GM19238 (cell line): Measurements from ENCODE around the gene CNTNAP2.

ENCODE experiments used
- DNase-seq: peaks from one replicate; pipeline ENCODE4 v3.0.0; 2011; ENCODE audit warnings: low spot score; ENCODE audit not compliant: insufficient read length

The CNTNAP2 gene

GRCh38 chr7:146414373-146414772, 297.8 kb downstream of the CNTNAP2 start:
- no peak for DNase-seq

- DNase-seq, result no peak
These were observed 298.3 kb downstream of the CNTNAP2 start for GRCh38 chr7:146414937-146415336.

GRCh38 chr7:146417176-146417575, 300.6 kb downstream of the CNTNAP2 start:
- no peak for DNase-seq

- DNase-seq, result no peak
These were observed 306.8 kb downstream of the CNTNAP2 start for GRCh38 chr7:146423446-146423845.

- DNase-seq, result no peak
These were observed 307.5 kb downstream of the CNTNAP2 start for GRCh38 chr7:146424084-146424483.

GRCh38 chr7:146433501-146433900, 316.9 kb downstream of the CNTNAP2 start:
- DNase-seq, result no peak

- no peak for DNase-seq
These were observed 326.5 kb downstream of the CNTNAP2 start for GRCh38 chr7:146443102-146443501.

- DNase-seq, result no peak
These were observed 333.0 kb downstream of the CNTNAP2 start for GRCh38 chr7:146449625-146450024.

GRCh38 chr7:146455091-146455655, 338.6 kb downstream of the CNTNAP2 start:
- DNase-seq, result no peak

GRCh38 chr7:146479040-146479439, 362.4 kb downstream of the CNTNAP2 start:
- no peak for DNase-seq

- no peak for DNase-seq
These were observed 369.9 kb downstream of the CNTNAP2 start for GRCh38 chr7:146486519-146486918.

- DNase-seq, result no peak
These were observed 375.4 kb downstream of the CNTNAP2 start for GRCh38 chr7:146492017-146492416.

- no peak for DNase-seq
These were observed 378.5 kb downstream of the CNTNAP2 start for GRCh38 chr7:146494952-146495596.

- DNase-seq, result no peak
These were observed 380.1 kb downstream of the CNTNAP2 start for GRCh38 chr7:146496657-146497056.

- DNase-seq, result no peak
These were observed 383.4 kb downstream of the CNTNAP2 start for GRCh38 chr7:146499970-146500369.

- DNase-seq, result no peak
These were observed 387.2 kb downstream of the CNTNAP2 start for GRCh38 chr7:146503844-146504243.

- no peak for DNase-seq
These were observed 393.6 kb downstream of the CNTNAP2 start for GRCh38 chr7:146510088-146510680.

GRCh38 chr7:146514304-146514703, 397.7 kb downstream of the CNTNAP2 start:
- DNase-seq, result no peak

- DNase-seq, result no peak
These were observed 412.0 kb downstream of the CNTNAP2 start for GRCh38 chr7:146528581-146528980.

- no peak for DNase-seq
These were observed 423.2 kb downstream of the CNTNAP2 start for GRCh38 chr7:146539836-146540235.

GRCh38 chr7:146542101-146542500, 425.5 kb downstream of the CNTNAP2 start:
- no peak for DNase-seq

- no peak for DNase-seq
These were observed 428.1 kb downstream of the CNTNAP2 start for GRCh38 chr7:146544748-146545147.

GRCh38 chr7:146548816-146549215, 432.2 kb downstream of the CNTNAP2 start:
- no peak for DNase-seq
